A673 (cell line): Measurements from ENCODE around the gene OR1L8. TPM values are rescaled to one million over a fixed set of nuclear protein-coding genes. Genes with fewer than 3 reads are reported as not detected.

Experiments
- BruUV-seq: library from RNA; stranded (reverse); fragments of 400-500 nt; replicated peaks from 2 replicates; lab custom pipeline; 2021; lab: Mats Ljungman, UMichigan
- CTCF ChIA-PET: fragments of 300-600 bp; sonication (Branson Sonifier 250); formaldehyde crosslinking; loops from one replicate; lab custom pipeline; 2022; ENCODE audit warnings: antibody characterized with exemption; lab: Charles Lee
- POLR2A ChIA-PET: fragments of 300-600 bp; sonication (Branson Sonifier 250); formaldehyde crosslinking; loops from one replicate; lab custom pipeline; 2022; ENCODE audit warnings: antibody characterized with exemption; ENCODE audit not compliant: low non-redundant PET; lab: Charles Lee
- DNase-seq: peaks from one replicate; pipeline ENCODE4 v3.0.0-alpha.2; 2015; ENCODE audit warnings: low spot score
- H3K27ac ChIP-seq: fragments of 200-600 bp; sonication (generic); 2 replicates; pipeline ENCODE4 v1.5.1; 2016; ENCODE audit warnings: mixed run types, low read depth, mild to moderate bottlenecking, mixed read lengths, antibody characterized with exemption, low read length; ENCODE audit not compliant: poor library complexity, severe bottlenecking
- H3K27me3 ChIP-seq: fragments of 200-600 bp; sonication (generic); replicated peaks from 2 replicates; pipeline ENCODE4 v1.6.1; 2017; ENCODE audit warnings: mixed run types, low read depth, mild to moderate bottlenecking, mixed read lengths, antibody characterized with exemption, low read length; ENCODE audit not compliant: insufficient read depth, poor library complexity
- H3K36me3 ChIP-seq: fragments of 200-600 bp; sonication (generic); 2 replicates; pipeline ENCODE4 v1.6.1; 2016; ENCODE audit warnings: mixed run types, mild to moderate bottlenecking, mixed read lengths, antibody characterized with exemption, low read length; ENCODE audit not compliant: insufficient read depth, poor library complexity, severe bottlenecking
- H3K4me1 ChIP-seq: fragments of 200-600 bp; sonication (generic); 2 replicates; pipeline ENCODE4 v1.6.1; 2017; ENCODE audit warnings: mixed run types, mild to moderate bottlenecking, mixed read lengths, antibody characterized with exemption, low read length; ENCODE audit not compliant: insufficient read depth, poor library complexity, severe bottlenecking
- H3K4me3 ChIP-seq: fragments of 200-600 bp; sonication (generic); 2 replicates; pipeline ENCODE4 v1.5.1; 2016; ENCODE audit warnings: low read depth, mixed run types, mild to moderate bottlenecking, mixed read lengths, low read length; ENCODE audit not compliant: poor library complexity, severe bottlenecking
- H3K9me3 ChIP-seq: fragments of 200-600 bp; sonication (generic); 2 replicates; pipeline ENCODE4 v1.6.1; 2016; ENCODE audit warnings: mixed run types, low read depth, mild to moderate bottlenecking, mixed read lengths, antibody characterized with exemption, low read length; ENCODE audit not compliant: poor library complexity, severe bottlenecking
- CTCF ChIP-seq: fragments of 300-800, 200-600 bp; sonication (generic); conservative IDR thresholded peaks from 2 replicates; pipeline ENCODE4 v1.5.1; 2017; ENCODE audit warnings: low read depth, mild to moderate bottlenecking, antibody characterized with exemption, low read length, moderate library complexity, mixed read lengths
- EZH2 ChIP-seq: fragments of 200-600 bp; sonication (generic); IDR thresholded peaks from 2 replicates; pipeline ENCODE4 v1.6.1; 2017; ENCODE audit warnings: borderline replicate concordance, low read depth, mild to moderate bottlenecking, mixed read lengths, antibody characterized with exemption, low read length; ENCODE audit not compliant: poor library complexity, severe bottlenecking
- intact Hi-C: fragments of 100-400 bp; cut with micrococcal nuclease; formaldehyde crosslinking; loops from one replicate; pipeline ENCODE4 v1.10.0; 2022; ENCODE audit not compliant: unreplicated experiment
- total RNA-seq: library from RNA; stranded (reverse); gene quantifications from 2 replicates; pipeline ENCODE4 v1.2.3, GENCODE V29; 2021

The OR1L8 gene
- total RNA-seq, 1 experiment from 2014 or later: not detected

- TF ChIP-seq CTCF: no peak
- TF ChIP-seq EZH2: no peak
- Histone ChIP-seq H3K4me3 (no peak overlapping the region), H3K36me3 (no peaks in the 10 kb centered on the region), H3K9me3 (no peaks in the 10 kb centered on the region), H3K4me1 (no peaks in the 10 kb centered on the region), H3K27me3 (peaks cover 14% of the 10 kb centered on the region), H3K27ac (no peak overlapping the region)
- intact Hi-C loops: no loop called here
- BruUV-seq: no TSS peak
- CTCF ChIA-PET: no interaction called here
- no peak for DNase-seq
- POLR2A ChIA-PET: no interaction called here
Measured at GRCh38 chr9:122609804-122610203, 26.6 kb upstream of the OR1L8 start.

GRCh38 chr9:122606587-122606986 is 23.4 kb upstream of the OR1L8 start:
- H3K27ac ChIP-seq: no peak overlapping the region
- H3K9me3 ChIP-seq: no peaks in the 10 kb centered on the region
- H3K4me3 ChIP-seq: no peak overlapping the region
- no peaks in the 10 kb centered on the region for H3K4me1 ChIP-seq
- BruUV-seq: no TSS peak
- ChIA-PET POLR2A (no interaction called here), CTCF (no interaction called here)
- TF ChIP-seq EZH2 (no peak), CTCF (no peak)
- H3K27me3 ChIP-seq: peaks cover 32% of the 10 kb centered on the region
- no peaks in the 10 kb centered on the region for H3K36me3 ChIP-seq
- no peak for DNase-seq
- intact Hi-C loops: no loop called here

- ChIA-PET POLR2A (no interaction called here), CTCF (no interaction called here)
- H3K27me3 ChIP-seq: peaks cover 35% of the 10 kb centered on the region
- no peaks in the 10 kb centered on the region for H3K36me3 ChIP-seq
- TF ChIP-seq EZH2: no peak
- no peak for TF ChIP-seq CTCF
- H3K27ac ChIP-seq: no peak overlapping the region
- no peak for DNase-seq
- H3K4me3 ChIP-seq: no peak overlapping the region
- BruUV-seq: no TSS peak
- no peaks in the 10 kb centered on the region for H3K9me3 ChIP-seq
- intact Hi-C loops: no loop called here
- H3K4me1 ChIP-seq: no peaks in the 10 kb centered on the region
Measured at GRCh38 chr9:122605691-122606090, 22.5 kb upstream of the OR1L8 start.
